ENCODE measurements around the gene MYLK4. TPM values are rescaled to one million over a fixed set of nuclear protein-coding genes. Genes with fewer than 3 reads are reported as not detected.

Gene MYLK4
- total and polyA plus RNA-seq, 2 experiments from 2014 or later = 0.29 to 0.43 TPM

DNA sequence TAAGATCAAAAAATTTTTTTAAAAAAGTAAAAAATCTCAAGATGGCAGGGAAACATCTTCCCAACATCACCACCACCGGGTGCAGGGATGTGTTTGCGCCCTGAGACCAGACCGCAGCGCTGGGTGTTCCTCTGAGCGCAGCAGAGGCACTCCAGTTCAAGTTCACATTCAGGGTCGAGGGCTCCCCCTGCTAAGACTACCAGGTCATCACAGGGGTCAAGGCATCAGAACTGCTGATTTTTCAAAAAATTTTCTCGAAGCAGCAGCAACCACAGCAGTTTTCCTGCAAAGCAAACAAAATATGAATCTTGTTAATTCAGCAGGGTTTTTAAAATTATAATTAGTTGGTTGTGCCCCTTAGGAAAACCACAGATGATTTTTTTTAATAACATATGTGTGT lies 83.1 kb downstream of the MYLK4 start:
- no peaks in the 10 kb centered on the region for H3K9me2 ChIP-seq (replicated peaks; ENCODE audit: insufficient read depth)
- no peaks in the 10 kb centered on the region for H3K36me3 ChIP-seq (replicated peaks; ENCODE audit: insufficient read depth, low read depth)
- WGBS (ENCODE audit: low lambda C conversion rate, missing lambda C conversion rate) = 80% methylated on average over 7 of the region's 7 CpGs
- no peaks in the 10 kb centered on the region for H3K4me1 ChIP-seq (ENCODE audit: insufficient read depth)
- no peaks in the 10 kb centered on the region for H3K9me3 ChIP-seq (ENCODE audit: low read depth)
- TF ChIP-seq EZH2 (IDR thresholded peaks at IDR 0.05; ENCODE audit: borderline replicate concordance) (no peak), EZH2phosphoT487 (IDR thresholded peaks at IDR 0.05; ENCODE audit: low read depth, severe bottlenecking, unreplicated experiment) (no peak)
- TF ChIP-seq, protein P1, sequence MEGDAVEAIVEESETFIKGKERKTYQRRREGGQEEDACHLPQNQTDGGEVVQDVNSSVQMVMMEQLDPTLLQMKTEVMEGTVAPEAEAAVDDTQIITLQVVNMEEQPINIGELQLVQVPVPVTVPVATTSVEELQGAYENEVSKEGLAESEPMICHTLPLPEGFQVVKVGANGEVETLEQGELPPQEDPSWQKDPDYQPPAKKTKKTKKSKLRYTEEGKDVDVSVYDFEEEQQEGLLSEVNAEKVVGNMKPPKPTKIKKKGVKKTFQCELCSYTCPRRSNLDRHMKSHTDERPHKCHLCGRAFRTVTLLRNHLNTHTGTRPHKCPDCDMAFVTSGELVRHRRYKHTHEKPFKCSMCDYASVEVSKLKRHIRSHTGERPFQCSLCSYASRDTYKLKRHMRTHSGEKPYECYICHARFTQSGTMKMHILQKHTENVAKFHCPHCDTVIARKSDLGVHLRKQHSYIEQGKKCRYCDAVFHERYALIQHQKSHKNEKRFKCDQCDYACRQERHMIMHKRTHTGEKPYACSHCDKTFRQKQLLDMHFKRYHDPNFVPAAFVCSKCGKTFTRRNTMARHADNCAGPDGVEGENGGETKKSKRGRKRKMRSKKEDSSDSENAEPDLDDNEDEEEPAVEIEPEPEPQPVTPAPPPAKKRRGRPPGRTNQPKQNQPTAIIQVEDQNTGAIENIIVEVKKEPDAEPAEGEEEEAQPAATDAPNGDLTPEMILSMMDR (IDR thresholded peaks at IDR 0.05; ENCODE audit: poor library complexity) = no peak
- no peak for DNase-seq (ENCODE audit: low spot score)
- H4K20me1 ChIP-seq (ENCODE audit: insufficient read depth, poor library complexity, severe bottlenecking) = no peaks in the 10 kb centered on the region
- H3K4me2 ChIP-seq = no peak overlapping the region
- H3K27ac ChIP-seq = no peak overlapping the region
- no peak overlapping the region for H2AFZ ChIP-seq
- no peaks in the 10 kb centered on the region for H3K27me3 ChIP-seq
- no peaks in the 10 kb centered on the region for H3K79me2 ChIP-seq
- no peak overlapping the region for H3K4me3 ChIP-seq

DNA sequence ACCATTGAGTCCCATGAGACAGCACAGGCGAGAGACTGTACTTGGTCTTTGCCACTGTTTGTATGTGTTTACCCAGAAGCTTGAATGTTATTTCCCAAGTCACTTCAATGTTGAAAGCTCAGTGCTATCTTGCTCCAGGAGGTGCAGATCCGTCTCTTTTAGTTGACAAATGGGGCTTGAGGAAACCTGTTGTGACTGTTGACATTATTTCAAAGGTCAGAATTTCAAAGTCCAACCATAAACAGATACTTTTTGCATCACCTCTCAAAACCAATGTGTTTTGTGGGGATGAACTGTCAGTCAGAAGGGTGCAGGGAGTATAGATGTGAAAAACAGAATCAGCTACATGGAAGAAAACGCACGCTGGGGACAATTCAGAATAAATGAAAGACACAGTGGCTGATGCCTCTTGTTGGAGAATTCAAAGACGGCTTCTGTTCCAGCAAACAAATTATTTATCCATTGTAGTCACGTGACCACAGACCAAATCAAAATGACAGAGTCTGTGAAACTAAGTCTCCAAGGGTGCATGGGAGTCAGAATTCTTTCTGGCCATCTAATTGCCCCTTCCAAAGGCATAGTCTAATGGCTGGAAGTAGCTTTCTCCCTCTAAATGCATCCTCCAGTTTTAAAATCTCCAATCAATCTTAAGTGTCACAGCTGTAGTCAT lies 83.7 kb downstream of the MYLK4 start:
- TF ChIP-seq, protein P1 (IDR thresholded peaks at IDR 0.05; ENCODE audit: poor library complexity) = no peak
- TF ChIP-seq EZH2phosphoT487 (IDR thresholded peaks at IDR 0.05; ENCODE audit: low read depth, severe bottlenecking, unreplicated experiment) (no peak), EZH2 (IDR thresholded peaks at IDR 0.05; ENCODE audit: borderline replicate concordance) (no peak)
- Histone ChIP-seq H3K9me3 (ENCODE audit: low read depth) (no peaks in the 10 kb centered on the region), H3K4me2 (no peak overlapping the region), H4K20me1 (ENCODE audit: insufficient read depth, poor library complexity, severe bottlenecking) (no peaks in the 10 kb centered on the region), H3K27me3 (no peaks in the 10 kb centered on the region), H3K4me1 (ENCODE audit: insufficient read depth) (no peaks in the 10 kb centered on the region), H2AFZ (no peak overlapping the region), H3K79me2 (no peaks in the 10 kb centered on the region), H3K4me3 (no peak overlapping the region), H3K36me3 (replicated peaks; ENCODE audit: insufficient read depth, low read depth) (no peaks in the 10 kb centered on the region), H3K9me2 (replicated peaks; ENCODE audit: insufficient read depth) (no peaks in the 10 kb centered on the region), H3K27ac (no peak overlapping the region)
- no peak for DNase-seq (ENCODE audit: low spot score)
- WGBS (ENCODE audit: low lambda C conversion rate, missing lambda C conversion rate) = 77% methylated on average over 6 of the region's 6 CpGs

DNA sequence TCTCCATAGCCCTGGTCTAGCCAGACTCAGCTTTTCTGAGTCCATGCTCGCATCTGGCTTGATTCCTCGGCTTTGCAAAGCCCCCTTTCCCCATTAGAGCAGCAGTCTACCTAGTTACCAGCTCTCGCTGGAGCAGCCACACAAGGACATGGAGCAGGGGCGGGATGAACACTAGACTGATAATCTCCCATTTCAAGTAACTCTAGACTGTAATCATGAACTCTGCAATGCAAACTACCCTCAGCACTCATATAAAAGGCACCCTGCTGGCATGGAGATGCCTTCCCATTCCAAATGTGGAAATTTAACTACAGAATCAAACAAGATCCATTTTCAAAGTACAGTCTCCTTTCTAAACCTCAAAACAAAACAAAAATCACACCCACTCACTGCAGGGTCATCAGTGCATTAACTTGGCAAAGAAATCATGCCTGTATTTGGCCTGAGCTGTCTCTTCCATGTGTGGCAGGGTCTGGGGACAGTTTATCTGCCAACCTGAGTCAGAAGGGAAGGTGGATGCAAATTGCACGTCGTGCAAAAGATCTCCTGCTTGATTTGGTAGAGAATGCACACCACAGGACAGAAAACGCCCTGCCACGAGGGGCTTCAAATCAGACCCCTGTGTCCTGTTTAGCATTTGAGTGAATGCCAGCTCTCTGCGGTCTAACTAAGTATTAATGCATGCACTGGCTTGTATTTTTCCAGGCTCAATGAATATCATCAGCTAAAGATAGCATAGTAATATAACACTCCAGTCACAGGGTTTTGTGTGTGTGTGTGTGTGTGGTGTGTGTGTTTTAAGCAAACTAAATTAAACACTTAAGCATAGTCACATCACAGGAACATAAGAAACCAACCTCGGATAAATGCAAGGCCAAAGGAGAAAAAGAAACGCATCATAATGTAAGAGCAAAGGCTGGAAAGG lies 85.3 kb downstream of the MYLK4 start:
- H3K4me1 ChIP-seq (ENCODE audit: insufficient read depth) = no peaks in the 10 kb centered on the region
- TF ChIP-seq EZH2phosphoT487 (IDR thresholded peaks at IDR 0.05; ENCODE audit: low read depth, severe bottlenecking, unreplicated experiment) (no peak), EZH2 (IDR thresholded peaks at IDR 0.05; ENCODE audit: borderline replicate concordance) (no peak)
- TF ChIP-seq, protein P1 (IDR thresholded peaks at IDR 0.05; ENCODE audit: poor library complexity) = no peak
- no peak overlapping the region for H2AFZ ChIP-seq
- no peak overlapping the region for H3K27ac ChIP-seq
- no peaks in the 10 kb centered on the region for H3K36me3 ChIP-seq (replicated peaks; ENCODE audit: insufficient read depth, low read depth)
- H4K20me1 ChIP-seq (ENCODE audit: insufficient read depth, poor library complexity, severe bottlenecking) = no peaks in the 10 kb centered on the region
- H3K9me2 ChIP-seq (replicated peaks; ENCODE audit: insufficient read depth) = no peaks in the 10 kb centered on the region
- no peak for DNase-seq (ENCODE audit: low spot score)
- H3K79me2 ChIP-seq = no peaks in the 10 kb centered on the region
- H3K4me3 ChIP-seq = no peak overlapping the region
- H3K9me3 ChIP-seq (ENCODE audit: low read depth) = no peaks in the 10 kb centered on the region
- no peak overlapping the region for H3K4me2 ChIP-seq
- H3K27me3 ChIP-seq = no peaks in the 10 kb centered on the region
- WGBS (ENCODE audit: low lambda C conversion rate, missing lambda C conversion rate) = 69% methylated on average over 11 of the region's 11 CpGs
